HG03139 (cell line): ENCODE data around the gene NCKAP5.

Experiments used
- ATAC-seq: cut with Tn5 transposase; IDR thresholded peaks from one replicate; pipeline ENCODE4 v1.9.1; 2021; ENCODE audit not compliant: unreplicated experiment

Gene NCKAP5

DNA sequence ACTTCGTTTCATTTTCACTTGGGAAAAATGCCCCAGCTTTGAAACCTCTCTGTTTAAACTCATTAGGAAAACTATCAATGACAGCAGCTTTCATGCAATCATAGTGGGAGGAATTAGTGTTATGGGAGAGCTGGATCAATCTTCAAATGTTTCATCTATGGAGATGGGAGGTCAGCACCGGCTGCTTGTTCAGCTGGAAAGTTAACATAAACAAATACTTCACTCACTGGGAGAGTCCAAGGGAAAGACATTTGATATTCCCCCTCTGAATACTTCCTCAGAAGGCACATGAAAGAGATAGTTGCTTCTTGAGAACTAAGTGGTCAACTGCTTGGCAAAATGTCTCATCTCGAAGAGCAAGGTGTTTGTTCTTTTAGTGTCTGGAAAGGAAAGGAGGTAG lies 905.5 kb downstream of the NCKAP5 start:
- no peak for ATAC-seq

DNA sequence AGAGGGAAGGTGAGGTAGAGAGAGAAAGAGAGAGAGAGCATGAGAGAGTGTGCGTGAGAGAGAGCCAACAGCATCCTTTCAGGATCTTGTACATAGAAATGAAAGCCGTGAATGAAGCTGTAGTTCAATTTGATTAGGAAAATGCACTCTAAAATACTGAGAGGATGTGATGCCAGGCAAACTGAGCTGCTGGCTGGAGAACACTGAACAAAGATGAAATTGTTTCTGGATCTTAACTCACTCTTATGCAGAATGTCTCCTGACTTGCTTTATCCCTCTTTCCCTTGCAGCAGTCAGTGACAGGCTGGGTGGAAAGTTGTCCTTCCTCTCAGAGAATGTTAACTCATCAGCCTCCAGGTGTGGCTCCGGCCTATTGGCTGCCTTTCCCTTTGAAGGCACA lies 908.9 kb downstream of the NCKAP5 start:
- ATAC-seq, result no peak

DNA sequence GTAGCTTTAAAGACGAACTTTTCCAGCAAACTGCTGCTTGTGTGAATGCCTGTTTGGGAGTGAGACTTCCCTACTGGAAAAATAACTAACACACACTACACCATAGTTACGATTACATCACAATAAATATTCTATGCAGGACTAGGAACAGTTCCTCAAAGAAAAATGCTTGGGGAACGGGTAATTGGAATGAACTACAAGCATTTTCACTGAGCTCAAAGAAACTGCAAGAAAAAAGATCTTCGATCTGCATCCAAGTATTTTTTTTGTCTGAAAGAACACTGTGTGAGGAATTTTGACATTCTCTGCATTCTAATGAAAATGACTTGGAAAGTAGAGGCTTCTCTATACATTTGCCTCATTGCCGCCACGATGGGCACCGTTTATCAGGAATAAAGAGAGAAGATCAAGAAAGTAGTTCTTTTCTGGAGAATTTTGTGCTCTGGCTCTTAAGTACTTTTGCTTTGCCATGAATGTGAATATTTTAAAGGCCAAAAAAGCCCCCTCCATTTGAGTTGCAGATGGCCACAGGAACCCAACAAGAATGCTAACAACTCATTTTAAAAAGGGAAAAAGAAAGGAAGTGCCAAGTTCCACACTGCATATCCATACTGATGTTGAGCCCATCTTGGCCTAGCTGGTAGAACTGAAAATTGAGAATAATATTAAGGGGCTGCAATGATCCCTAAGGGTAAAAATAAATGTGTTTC lies 911.8 kb downstream of the NCKAP5 start:
- no peak for ATAC-seq

DNA sequence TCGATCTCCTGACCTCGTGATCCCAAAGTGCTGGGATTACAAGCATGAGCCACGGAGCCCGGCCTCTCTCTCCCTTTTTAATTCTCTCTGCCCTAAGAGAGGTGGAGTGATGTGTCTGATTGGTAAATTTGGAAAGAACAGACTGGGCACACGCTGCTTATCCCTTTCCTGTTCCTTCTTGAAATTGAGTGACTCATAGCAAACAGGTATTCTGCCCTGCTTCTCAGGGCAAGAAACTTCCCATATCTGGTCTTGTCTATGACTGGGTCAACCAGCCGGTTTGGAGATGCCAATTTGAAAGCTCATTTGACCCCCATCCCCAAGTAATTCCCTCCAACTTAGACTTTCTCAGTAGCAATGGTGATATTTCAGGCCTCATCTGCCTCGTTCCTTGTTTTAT lies 913.3 kb downstream of the NCKAP5 start:
- ATAC-seq, result no peak

DNA sequence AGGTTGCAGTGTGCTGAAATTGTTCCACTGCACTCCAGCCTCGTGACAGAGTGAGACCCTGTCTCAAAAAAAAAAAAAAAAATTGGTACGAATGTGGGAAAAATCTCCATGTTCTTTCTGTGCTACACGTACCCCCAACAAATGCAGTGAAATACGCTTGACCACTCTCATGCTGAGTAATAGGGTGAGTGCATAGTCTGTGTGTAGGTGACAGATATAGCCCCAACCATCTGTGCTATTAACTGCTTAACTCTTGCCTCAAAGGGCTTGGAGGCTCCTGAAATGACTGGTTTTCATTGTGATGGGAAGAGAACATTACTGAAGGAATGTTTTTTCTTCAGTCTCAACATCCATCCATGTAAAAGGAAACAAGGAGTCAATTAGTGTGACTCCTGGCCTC lies 913.9 kb downstream of the NCKAP5 start:
- no peak for ATAC-seq

DNA sequence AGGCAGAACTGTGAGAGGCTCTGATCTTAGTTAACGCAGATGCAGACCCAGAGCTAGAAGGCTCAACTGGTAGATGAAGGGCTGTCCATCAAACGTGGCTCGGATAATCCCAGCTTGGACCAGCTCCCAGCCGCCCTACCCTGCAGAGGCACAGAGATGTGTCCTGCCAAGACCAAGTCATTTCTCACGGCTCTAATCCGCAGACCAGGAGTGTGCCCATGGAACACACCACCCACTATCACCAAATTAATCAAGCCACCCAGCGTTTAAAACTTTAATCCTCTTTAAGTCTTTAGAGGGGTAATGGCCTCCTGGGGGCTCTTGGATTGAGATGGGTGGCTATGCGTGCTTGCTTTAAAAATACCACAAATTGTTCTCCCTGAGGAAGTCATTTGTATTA lies 915.8 kb downstream of the NCKAP5 start:
- no peak for ATAC-seq

DNA sequence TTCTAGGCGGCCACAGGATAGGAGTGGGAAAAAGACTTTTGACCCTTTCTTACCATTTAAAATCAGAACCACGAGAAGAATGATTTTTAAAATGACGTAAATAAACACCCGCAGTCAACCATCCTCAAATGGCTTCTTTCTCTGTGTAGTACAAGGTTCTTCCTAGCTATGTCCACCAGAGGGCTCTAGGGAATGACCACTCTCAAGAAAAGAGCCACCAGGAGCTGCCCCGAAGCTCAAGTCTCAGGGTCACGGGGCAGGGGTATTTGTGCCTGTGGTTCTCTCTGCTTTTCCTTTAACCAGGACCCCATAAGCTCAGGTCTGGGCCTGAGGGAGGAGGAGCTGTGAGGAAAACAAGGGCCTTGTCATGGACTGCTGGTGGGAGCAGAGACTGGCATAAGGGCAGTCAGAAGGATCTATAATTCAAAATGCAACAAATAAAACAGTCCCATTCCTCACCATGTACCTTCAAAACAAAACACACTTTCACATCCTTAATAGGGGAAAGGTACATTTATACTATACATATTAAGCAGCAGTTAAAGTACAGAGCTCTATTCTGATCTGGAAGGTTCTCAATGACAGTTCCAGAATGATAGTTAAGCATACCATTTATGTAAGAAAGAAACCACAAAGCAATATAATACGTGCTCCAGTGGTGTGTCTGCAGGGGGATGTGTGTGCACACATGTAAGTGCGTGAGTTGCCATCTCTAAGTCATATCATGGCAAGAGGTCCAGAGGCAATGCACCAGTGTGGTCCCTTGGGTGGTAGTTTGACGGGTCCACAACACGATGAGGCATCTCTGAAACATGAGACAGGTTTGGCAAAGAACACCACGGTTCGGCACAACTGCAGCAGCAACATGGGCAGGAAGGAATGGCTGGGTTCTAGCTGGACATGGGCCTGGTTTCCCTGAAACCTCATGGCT lies 916.9 kb downstream of the NCKAP5 start:
- ATAC-seq, result no peak

DNA sequence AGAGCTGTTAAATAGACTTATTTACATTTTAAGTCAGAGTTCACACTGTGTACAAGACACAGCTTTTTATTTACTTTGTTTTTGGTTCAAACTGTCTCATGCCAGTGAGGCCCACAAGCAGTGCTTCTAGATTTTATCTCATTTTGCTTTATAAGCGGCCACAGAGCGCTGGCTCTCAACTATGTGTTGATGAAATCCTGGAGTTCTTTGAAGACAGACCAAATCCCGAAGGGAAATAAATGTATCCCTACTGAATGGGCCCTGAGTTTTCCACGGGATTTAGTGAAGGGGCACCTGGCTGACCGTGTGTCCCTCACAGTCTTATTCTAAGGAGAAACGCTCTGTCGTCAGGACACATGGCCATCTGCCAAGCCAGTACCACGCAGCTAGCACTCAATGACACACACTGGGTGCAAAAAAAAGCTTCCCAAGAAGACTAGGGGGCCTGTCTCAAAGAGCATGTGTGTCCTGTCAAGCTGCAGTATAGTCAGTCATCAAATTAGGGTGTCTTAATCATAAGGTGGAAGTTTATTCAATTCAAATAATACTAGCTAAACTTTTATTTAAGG lies 921.6 kb downstream of the NCKAP5 start:
- no peak for ATAC-seq

DNA sequence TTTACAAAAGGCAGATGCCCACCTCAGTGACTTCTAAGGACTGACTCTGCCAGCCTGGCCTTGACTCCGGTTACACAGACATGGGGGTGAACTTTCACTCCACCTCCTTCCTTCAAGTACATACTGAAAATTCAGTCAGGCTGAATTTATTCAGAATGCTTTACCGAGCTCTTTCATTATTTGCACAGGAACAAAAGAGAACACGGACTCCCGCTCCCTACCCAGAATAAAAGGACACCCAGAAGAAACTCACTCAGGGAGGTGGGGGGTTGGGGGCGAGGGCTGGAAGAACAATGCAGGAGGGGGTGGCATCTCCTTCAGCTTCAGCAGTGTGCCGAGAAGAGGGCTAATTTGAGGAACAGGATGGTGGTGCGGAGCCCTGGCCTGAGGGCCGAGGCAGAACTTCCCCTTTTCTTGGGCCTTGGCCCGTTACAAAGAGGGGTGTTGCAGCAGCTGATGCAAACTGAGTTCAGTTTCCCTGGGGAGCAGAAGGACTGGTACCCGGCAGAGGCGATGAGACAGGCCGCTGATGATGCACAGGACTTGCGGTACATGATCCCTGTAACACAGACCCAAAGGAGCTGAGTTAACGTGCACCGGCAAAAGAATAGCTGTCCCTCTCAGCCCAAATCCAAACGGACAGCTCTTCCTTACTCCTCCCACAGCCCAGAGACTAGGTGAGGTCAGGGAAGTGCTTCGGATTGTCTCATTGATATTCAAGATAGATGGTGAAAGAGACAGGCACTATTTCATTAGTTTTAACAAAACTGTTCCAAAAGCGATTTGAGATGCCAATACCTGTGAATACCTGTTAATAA lies 922.3 kb downstream of the NCKAP5 start:
- ATAC-seq, result no peak

DNA sequence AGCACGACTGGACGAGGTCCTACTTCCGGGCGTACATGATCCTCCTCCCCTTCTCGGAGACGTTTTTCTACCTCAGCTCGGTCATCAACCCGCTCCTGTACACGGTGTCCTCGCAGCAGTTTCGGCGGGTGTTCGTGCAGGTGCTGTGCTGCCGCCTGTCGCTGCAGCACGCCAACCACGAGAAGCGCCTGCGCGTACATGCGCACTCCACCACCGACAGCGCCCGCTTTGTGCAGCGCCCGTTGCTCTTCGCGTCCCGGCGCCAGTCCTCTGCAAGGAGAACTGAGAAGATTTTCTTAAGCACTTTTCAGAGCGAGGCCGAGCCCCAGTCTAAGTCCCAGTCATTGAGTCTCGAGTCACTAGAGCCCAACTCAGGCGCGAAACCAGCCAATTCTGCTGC lies 923.1 kb downstream of the NCKAP5 start:
- no peak for ATAC-seq

DNA sequence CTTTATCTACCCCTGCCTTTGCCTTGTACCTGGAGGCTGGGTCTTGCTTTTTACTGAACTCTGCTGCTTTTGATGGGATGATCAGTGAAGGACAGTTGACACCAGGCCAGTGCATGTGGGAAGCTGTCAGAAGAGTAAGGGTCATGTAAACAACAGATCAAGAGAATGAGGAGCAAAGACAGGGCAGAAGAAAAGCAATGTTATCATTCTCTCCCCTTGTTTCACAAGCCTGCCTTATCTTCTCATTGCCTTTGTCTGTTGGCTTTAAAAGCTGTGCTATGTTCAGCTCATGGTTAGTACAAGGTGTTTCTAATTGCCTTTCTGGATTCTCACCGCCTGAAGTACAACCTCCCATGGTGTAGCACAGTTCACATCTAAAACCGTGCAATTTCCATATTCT lies 925.8 kb downstream of the NCKAP5 start:
- no peak for ATAC-seq

DNA sequence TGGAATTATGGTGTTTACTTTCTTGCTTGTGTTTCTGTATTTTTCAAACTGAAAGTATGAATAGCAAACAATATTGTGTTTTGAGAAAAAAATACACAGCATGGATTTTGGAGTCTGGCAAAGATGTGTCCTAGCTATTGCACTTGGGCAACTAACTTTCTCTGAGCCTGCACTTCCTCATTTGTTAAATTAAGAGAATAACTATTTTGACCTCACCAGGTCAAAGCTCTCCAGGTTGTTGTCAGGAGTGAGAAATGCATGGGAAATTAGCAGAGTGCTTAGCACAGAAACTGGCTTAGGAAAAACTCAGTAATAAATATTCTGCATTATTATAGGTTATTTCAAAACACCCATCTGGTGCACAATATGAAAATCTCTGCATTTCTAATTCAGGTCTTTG lies 926.4 kb downstream of the NCKAP5 start:
- no peak for ATAC-seq

DNA sequence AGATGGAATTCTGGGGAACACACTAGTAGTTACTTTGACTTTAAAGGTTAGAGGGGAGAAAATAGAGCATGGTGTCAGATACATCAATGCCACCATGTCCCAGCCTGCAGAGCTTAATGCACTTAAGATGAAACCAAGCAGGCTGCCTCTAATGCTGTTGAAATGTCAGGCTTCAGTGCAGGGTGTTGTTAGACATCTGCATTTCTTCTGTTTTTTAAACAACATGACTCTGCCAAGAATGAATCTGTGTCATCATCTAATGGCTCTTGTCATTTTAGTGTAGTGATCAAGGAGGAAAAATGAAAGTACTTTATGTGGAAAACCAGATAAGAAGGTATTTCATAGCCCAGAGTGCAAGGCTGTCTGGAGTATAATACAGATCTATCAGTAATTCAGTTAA lies 928.1 kb downstream of the NCKAP5 start:
- ATAC-seq, result no peak

DNA sequence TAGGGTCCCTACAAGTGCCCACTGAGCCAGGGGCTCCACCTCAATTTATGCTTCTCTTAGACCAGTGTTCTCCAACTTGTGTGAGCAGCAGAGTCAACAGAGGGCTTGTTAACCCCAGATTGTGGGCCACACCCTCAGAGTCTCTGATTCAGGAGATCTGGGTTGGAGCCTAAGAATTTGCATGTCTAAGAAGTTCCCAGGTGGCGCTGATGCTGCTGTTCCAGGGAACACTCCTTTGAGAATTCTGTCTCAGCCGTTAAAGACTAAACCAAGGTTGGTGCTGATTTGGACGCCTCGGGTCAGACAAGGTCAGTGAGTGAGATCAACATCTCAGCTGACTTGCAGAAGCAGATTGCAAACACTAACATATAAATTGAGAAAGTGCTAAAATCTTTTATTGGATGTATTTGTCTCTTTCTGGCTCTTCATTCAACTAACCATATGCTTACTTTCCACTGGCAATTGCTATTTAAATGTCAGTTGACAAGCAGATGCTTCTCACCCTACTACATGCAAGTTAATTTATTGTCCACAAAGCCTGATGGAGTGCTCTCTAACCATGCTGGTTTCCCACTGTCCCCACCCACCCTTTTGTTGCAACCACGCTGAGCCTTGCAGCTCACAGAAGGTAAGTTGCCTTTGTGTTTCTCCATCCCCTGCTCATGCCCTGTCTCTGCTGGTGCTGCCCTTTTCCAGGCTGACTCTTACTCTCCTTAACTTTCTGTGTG lies 929.8 kb downstream of the NCKAP5 start:
- ATAC-seq, result no peak

DNA sequence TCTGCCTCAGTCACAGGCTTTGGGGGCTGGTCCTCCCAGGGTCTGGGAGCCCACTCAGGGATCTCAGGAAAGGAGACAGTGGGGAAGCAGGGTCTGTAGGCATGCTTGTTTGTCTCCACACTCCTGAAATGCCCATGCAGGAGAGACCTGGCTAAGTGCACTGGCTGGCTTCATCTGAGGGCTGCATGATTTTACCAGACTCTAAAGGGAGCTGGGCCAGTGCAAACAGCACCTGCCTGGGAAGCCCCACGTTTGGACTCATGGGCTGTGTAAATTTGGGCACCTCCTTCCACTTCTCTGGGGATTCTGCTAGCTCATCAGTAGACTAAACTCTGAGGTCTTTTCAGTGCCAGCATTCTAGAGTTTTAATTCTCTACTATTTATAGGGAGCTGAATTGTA lies 931.9 kb downstream of the NCKAP5 start:
- no peak for ATAC-seq

DNA sequence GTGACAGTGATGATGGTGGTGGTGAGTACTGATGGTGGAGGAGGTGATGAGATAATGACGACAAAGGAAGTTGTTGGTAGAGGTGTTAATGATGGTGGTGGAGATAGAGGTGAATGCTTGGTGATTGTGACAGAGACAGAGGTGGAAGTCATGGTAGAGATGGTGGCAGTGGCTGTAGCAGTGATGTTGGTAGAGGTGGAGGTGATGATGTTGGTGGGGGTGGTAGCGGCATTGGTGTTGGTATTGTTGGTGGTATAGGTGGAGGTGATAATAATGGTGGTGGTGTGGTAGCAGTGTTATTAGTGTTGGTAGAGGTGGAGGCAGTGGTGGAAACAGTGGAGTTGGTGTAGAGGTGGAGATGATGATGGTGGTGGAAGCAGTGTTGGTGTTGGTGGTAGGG lies 934.6 kb downstream of the NCKAP5 start:
- ATAC-seq, result no peak

DNA sequence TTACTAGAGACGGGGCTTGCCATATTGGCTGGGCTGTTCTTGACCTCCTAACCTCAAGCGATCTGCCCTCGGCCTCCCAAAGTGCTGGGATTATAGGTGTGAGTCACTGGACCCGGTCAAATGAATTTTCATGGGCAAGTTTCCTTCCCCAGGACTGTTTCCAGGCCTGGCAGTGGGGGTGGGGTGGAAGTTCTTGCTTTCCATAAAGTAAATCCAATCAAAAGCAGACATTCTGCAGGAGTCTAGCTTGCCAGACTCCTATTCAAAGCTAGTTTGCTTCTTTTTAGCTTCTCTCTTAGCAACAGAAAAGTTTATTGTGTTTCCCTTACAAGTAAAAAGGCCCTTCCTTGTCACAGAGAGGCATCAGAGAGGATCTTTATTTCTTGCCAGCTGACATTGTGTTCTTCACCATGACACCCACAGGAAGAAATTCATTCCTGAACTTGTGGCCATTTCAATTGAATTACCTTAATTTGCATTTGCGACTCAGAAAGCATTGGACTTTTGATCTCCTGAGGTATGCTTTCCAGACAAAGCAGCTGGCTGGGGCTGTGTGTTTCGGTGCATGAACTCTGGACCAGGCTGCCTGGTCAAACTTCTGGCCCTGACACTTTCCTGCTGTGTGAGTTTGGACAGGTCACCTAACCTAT lies 936.1 kb downstream of the NCKAP5 start:
- no peak for ATAC-seq

DNA sequence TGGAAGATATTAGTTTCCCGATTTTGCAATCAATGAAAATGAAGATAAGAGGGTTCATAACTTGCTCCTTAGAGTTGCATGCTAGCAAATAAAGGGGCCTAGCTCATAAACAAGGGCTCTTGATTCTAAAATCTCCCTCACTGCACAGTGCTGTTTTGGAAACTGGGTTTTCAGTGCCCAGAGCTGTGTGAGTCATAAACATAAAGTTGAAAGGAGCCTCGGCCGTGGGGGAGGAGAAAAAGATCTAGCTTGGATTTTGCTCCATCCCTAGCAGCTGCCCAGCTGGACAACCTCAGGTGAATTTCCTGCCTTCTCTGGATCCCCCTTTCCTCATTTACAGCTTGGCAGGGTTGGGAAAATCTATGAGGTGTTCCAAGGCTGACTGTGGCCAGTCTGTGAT lies 940.7 kb downstream of the NCKAP5 start:
- no peak for ATAC-seq

DNA sequence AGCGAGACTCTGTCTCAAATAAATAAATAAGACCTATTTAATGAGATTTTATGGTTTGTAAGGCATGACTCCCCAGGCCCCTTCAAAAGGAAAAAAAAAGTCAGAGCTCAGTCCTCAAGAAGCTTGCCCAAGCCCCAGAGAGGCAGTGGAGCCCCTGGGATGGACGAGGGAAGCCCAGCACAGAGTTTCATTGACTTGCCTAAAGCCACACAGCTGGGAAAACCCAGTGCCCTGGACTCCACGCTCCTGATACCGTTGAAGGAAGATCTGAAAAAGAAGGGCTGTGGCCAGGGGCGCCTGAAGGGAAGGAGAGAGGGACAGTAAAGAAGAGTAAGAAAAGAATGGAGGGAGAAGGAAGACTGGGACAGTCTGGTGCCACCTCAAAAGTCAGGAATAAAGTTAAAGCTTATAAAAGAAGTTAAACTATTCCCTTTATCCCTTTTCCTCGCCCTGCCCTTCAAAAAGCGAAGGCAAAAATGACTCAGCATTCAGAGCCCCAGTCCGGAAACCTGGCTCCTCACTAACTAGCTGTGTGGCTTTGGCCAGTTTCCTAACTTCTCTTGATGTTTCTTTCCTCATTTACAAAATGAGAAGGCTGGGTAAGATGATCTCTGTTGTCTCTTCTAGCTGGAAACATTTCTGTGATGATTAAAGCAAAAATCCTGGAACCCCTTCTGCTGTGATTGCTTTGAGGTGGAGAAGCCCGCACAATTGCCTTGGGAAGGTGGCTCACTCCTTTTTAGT lies 945.0 kb downstream of the NCKAP5 start:
- no peak for ATAC-seq
